HG03045 (cell line): Measurements from ENCODE around the gene SPSB1.
A peak's percentile ranks its signal among the peaks of the same experiment; 100 is the strongest.

Experiments used
- ATAC-seq: cut with Tn5 transposase; IDR thresholded peaks from one replicate; pipeline ENCODE4 v1.9.1; 2021; ENCODE audit warnings: mild to moderate bottlenecking, moderate library complexity; ENCODE audit not compliant: unreplicated experiment

SPSB1 gene

DNA sequence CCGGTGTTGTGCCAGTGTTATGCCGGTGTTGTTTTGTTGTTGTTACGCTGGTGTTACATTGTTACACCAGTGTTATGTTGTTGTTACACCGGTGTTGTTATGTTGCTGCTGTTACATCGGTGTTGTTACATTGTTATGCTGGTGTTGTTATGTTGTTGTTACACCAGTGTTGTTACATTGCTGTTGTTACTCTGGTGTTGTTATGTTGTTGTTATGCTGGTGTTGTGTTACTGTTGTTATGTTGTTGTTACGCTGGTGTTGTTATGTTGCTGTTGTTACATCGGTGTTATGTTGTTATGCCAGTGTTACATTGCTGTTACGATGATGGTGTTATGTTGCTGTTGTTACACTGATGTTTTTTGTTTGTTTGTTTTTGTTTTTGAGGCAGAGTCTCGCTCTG lies 34.1 kb upstream of the SPSB1 start:
- ATAC-seq = no peak

DNA sequence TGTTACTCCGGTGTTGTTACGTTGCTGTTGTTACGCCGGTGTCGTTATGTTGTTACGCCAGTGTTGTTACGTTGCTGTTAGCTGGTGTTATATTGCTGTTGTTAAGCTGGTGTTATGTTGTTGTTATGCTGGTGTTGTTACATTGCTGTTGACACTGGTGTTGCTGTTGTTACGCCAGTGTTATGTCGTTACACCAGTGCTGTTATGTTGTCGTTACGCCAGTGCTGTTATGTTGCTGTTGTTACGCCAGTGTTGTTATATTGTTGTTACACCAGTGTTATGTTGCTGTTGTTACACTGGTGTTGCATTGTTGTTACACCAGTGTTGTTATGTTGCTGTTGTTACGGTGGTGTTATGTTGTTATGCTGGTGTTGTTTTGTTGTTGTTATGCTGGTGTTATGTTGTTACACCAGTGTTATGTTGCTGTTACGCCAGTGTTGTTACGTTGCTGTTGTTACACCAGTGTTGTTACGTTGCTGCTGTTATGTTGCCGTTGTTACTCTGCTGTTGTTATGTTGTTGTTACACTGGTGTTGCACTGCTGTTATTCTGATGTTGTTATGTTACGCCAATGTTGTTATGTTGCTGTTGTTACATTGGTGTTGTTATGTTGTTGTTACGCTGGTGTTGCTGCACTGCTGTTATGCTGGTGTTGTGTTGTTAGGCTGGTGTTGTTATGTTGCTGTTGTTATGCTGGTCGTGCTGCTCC lies 32.5 kb upstream of the SPSB1 start:
- no peak for ATAC-seq

- ATAC-seq = no peak
Measured at GRCh38 chr1:9261496-9261895, 31.2 kb upstream of the SPSB1 start.

GRCh38 chr1:9262096-9262986 lies 30.4 kb upstream of the SPSB1 start:
- no peak for ATAC-seq

DNA sequence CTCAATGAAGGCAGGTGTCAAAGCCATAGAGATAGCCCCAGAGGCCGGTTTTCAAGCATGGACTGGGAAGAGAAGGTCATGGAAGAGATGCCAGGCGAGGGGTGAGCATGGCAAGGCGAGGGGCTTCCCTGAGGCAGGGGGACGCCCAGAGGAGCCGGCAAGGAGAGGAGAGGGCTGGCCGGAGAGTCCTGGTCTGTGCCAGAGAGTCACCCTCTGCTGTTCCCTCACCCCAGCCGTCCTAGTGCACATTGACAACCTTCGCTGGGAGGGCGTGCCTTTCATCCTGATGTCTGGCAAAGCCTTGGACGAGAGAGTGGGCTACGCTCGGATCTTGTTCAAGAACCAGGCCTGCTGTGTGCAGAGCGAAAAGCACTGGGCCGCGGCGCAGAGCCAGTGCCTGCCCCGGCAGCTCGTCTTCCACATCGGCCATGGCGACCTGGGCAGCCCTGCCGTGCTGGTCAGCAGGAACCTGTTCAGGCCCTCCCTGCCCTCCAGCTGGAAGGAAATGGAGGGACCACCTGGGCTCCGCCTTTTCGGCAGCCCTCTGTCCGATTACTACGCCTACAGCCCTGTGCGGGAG lies 29.3 kb upstream of the SPSB1 start:
- no peak for ATAC-seq

DNA sequence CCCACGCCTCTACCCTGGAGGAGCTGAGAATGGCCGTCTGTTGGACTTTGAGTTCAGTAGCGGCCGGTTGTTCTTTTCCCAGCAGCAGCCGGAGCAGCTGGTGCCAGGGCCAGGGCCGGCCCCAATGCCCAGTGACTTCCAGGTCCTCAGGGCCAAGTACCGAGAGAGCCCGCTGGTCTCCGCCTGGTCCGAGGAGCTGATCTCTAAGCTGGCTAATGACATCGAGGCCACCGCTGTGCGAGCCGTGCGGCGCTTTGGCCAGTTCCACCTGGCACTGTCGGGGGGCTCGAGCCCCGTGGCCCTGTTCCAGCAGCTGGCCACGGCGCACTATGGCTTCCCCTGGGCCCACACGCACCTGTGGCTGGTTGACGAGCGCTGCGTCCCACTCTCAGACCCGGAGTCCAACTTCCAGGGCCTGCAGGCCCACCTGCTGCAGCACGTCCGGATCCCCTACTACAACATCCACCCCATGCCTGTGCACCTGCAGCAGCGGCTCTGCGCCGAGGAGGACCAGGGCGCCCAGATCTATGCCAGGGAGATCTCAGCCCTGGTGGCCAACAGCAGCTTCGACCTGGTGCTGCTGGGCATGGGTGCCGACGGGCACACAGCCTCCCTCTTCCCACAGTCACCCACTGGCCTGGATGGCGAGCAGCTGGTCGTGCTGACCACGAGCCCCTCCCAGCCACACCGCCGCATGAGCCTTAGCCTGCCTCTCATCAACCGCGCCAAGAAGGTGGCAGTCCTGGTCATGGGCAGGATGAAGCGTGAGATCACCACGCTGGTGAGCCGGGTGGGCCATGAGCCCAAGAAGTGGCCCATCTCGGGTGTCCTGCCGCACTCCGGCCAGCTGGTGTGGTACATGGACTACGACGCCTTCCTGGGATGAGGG lies 28.5 kb upstream of the SPSB1 start:
- ATAC-seq = no peak

GRCh38 chr1:9265037-9265436 lies 27.7 kb upstream of the SPSB1 start:
- no peak for ATAC-seq

DNA sequence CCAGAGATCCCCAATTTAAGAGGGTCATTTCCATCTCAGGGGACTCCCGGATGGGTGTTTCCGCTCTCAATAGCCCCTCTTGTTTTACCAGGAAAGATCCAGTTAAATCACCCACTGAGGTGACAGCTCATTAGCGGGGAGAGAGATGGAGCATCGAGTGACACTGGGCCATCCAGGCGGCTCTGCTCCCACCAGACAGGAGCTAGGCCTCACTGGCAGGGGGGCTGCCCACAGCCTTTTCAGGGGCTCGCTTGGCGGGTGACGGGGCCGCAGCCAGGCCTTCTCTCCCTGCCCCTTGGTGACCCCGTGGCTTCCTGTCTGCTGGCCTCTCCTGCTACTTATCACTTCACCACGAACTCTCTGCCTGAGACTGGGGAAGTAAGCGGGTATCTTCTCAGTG lies 26.7 kb upstream of the SPSB1 start:
- no peak for ATAC-seq

- no peak for ATAC-seq
Measured at GRCh38 chr1:9267352-9267686, 25.4 kb upstream of the SPSB1 start.

GRCh38 chr1:9267827-9268581 lies 24.7 kb upstream of the SPSB1 start:
- ATAC-seq = no peak

DNA sequence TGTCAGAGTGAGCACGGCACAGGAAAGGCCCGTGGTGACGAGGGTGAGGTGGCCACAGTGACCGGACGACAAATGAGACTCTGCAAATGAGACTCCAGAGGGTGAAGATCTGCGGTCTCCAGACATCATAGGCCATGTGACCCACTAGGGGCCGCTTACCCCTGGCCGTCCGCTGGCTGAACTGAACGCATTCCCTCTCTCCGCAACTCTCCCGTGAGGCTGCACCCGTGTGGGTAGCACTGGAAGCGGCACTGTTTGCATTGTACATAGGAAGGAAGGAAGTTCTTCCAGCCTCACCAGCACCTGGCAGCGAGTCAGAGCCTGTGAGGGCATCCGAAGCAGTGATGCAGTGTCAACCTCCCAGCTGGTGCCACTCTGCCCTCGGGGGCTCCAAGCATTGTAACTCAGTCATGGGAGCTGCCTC lies 23.6 kb upstream of the SPSB1 start:
- no peak for ATAC-seq

DNA sequence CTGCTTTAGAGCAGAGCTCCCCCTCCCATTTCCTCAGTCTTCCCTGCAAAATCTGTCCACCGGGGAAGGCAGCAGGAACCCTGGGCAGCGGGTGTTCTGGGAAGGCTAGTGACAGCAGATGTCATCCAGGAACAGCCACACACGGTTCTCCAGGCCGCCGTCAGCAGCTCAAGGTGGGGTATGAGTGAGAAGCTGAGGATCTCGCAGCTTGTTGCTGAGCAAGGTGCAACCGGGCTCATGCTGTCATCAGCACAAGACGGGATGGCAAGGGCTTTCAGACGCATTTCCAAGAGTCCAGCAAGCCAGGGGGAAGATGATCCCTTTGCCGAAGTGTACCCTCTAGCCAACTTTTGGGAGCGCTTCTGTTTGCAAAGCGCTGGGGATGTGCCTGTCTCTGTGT lies 23.0 kb upstream of the SPSB1 start:
- ATAC-seq = no peak

- ATAC-seq = no peak
Measured at GRCh38 chr1:9270290-9270883, 22.3 kb upstream of the SPSB1 start.

DNA sequence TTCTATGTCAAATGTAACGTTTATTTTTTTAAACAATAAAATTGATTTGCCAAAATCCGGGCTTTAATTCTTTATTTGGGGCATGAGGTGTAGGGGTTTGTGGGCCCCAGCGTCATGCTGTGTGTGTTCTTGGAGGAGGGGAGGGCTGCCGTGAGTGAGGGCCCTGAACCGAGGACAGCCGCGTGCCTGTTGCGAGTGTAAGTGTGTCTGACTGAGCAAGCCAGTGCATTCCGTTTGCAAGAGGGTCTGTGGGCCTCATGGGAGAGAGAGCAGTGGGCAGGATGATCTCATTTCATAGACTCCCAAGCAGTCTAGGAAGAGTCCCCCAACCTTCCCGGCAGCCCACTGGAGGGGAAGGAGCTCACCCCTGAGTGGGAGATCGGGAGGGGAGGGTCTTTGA lies 21.4 kb upstream of the SPSB1 start:
- ATAC-seq = no peak

DNA sequence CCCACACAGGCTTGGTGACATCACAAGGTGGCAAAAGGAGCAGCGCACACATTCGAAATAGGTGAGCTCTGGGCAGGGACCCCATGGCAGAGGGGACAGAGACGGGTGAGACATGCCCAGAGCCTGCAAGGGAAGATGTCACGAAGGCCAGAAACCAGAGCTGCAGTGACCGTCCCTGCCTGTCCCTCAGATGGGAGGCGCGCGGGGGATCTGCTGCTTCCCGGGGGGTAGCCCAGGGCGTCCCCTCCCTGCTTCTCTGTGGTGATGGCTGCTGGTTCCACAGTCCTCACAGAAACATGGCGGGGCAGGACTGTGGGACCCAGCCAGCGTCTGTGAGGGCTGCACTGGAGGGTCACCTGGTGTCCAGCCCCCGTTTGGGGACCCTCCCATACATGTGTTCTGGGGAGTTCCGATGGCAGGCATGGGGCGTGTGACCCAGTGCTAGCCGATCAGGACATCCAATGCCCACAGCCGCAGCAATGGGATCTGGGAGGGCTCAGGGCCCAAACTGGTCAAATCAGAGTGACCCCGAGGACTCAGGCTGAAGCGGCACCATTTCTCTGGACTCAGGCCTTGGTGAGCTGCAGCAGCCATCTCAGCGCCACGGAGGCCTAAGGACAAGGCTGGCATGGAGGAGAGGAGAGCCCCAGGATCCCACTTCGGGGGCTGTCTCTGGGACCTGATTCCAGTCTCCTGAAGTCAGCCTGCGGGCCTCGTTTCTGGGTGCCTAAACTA lies 20.7 kb upstream of the SPSB1 start:
- ATAC-seq = no peak

DNA sequence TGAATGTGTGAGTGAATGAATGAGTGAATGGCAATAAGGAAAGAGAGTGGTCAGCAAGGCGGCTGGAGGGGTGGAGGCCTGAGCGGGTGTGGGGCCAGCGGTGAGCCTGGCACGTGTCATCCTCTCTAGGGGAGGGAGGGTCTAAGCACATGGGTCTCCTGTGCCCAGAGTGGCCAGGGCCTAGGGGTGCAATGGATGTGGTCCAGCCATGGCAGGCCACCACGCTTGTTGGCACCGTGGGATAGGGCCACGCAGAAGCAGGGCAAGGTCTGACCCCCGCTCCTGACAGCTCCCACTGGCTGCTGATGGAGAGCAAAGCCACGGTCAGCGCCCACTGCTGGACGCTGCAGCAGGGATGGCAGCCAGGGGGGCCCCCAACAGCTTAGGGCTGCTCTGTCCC lies 19.5 kb upstream of the SPSB1 start:
- ATAC-seq = no peak

DNA sequence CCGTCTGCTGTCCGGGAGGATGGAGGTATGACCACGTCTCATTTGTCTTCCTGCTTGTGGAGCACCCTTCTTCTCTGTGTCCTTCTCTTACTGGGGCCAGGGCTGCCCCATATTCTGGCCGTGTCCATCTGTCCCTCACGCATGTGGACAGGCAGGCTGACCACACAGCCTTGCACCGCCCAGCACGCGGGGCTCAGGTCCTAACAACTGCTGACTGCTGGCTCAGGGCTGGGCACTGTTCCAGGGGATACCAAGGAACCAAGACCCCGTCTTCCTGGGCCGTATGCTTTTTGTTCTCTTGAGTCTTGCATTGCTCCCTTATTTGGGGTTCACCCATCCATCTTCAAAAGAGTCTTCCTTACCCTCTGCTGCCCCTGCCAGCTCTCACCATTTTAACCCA lies 17.5 kb upstream of the SPSB1 start:
- ATAC-seq = no peak

GRCh38 chr1:9275567-9276034 lies 17.1 kb upstream of the SPSB1 start:
- ATAC-seq = peak; percentile 88

GRCh38 chr1:9278116-9278515 lies 14.6 kb upstream of the SPSB1 start:
- ATAC-seq = no peak
